MM.1S (cell line): ENCODE measurements around the gene PSPH.

Source experiments
- DNase-seq: peaks from one replicate; pipeline ENCODE4 v3.0.0-alpha.2; 2015
- H2AFZ ChIP-seq: fragments of 300-600 bp; sonication (generic); 2 replicates; pipeline ENCODE4 v1.6.0; 2016; ENCODE audit warnings: antibody characterized with exemption, low read length
- H3F3A ChIP-seq: fragments of 300-600 bp; sonication (generic); 2 replicates; pipeline ENCODE4 v1.6.1; 2016; ENCODE audit warnings: mild to moderate bottlenecking, antibody characterized with exemption, low read length, moderate library complexity, mixed read lengths; ENCODE audit not compliant: insufficient read depth
- H3K27ac ChIP-seq: fragments of 300-600 bp; sonication (generic); 2 replicates; pipeline ENCODE4 v1.5.1; 2016; ENCODE audit warnings: mild to moderate bottlenecking, low read length
- H3K27me3 ChIP-seq: fragments of 300-600 bp; sonication (generic); replicated peaks from 2 replicates; pipeline ENCODE4 v1.6.0; 2016; ENCODE audit warnings: low read length; ENCODE audit not compliant: insufficient read depth
- H3K36me3 ChIP-seq: fragments of 300-600 bp; sonication (generic); replicated peaks from 2 replicates; pipeline ENCODE4 v1.6.1; 2016; ENCODE audit warnings: mild to moderate bottlenecking, low read length, mixed read lengths; ENCODE audit not compliant: insufficient read depth
- H3K4me1 ChIP-seq: fragments of 300-600 bp; sonication (generic); 2 replicates; pipeline ENCODE4 v1.6.1; 2016; ENCODE audit warnings: low read length, mixed read lengths
- H3K4me2 ChIP-seq: fragments of 300-600 bp; sonication (generic); 2 replicates; pipeline ENCODE4 v1.6.0; 2016; ENCODE audit warnings: low read depth, low read length
- H3K4me3 ChIP-seq: fragments of 300-600 bp; sonication (generic); 2 replicates; pipeline ENCODE4 v1.5.1; 2016; ENCODE audit warnings: low read length, mixed read lengths
- H3K79me2 ChIP-seq: fragments of 300-600 bp; sonication (generic); 2 replicates; pipeline ENCODE4 v1.6.1; 2016; ENCODE audit warnings: mixed run types, low read length, mixed read lengths
- H3K9ac ChIP-seq: fragments of 300-600 bp; sonication (generic); 2 replicates; pipeline ENCODE4 v1.6.1; 2016; ENCODE audit warnings: low read length, mixed read lengths
- H3K9me2 ChIP-seq: fragments of 300-600 bp; sonication (generic); replicated peaks from 2 replicates; pipeline ENCODE4 v1.6.1; 2016; ENCODE audit warnings: mild to moderate bottlenecking, low read length, mixed read lengths; ENCODE audit not compliant: insufficient read depth
- H3K9me3 ChIP-seq: fragments of 300-600 bp; sonication (generic); replicated peaks from 2 replicates; pipeline ENCODE4 v1.6.1; 2016; ENCODE audit warnings: mild to moderate bottlenecking, low read length, mixed read lengths; ENCODE audit not compliant: insufficient read depth
- H4K20me1 ChIP-seq: fragments of 300-600 bp; sonication (generic); 2 replicates; pipeline ENCODE4 v1.6.1; 2016; ENCODE audit warnings: mild to moderate bottlenecking, low read length, moderate library complexity, mixed read lengths; ENCODE audit not compliant: insufficient read depth
- EZH2 ChIP-seq: fragments of 300-600 bp; sonication (generic); optimal IDR thresholded peaks from 2 replicates; pipeline ENCODE3; 2017; ENCODE audit warnings: low read depth, mild to moderate bottlenecking, antibody characterized with exemption, low read length, mixed read lengths
- EZH2phosphoT487 ChIP-seq: fragments of 300-600 bp; sonication (generic); IDR thresholded peaks from 2 replicates; pipeline ENCODE4 v1.6.1; 2018; ENCODE audit warnings: antibody characterized with exemption, low read length
- TF ChIP-seq, protein P1 (sequence below): fragments of 300-600 bp; sonication (generic); IDR thresholded peaks from 2 replicates; pipeline ENCODE4 v1.5.1; 2016; ENCODE audit warnings: antibody characterized with exemption, low read length, mixed read lengths

Gene PSPH

GRCh38 chr7:56030340-56030739, 20.9 kb downstream of the PSPH start:
- Histone ChIP-seq H3F3A (peaks cover 10% of the 10 kb centered on the region), H3K27me3 (no peaks in the 10 kb centered on the region), H3K36me3 (no peaks in the 10 kb centered on the region), H3K9me2 (no peaks in the 10 kb centered on the region), H3K4me1 (no peaks in the 10 kb centered on the region), H4K20me1 (no peaks in the 10 kb centered on the region), H3K9ac (no peak overlapping the region), H2AFZ (no peak overlapping the region), H3K4me2 (no peak overlapping the region), H3K79me2 (peaks cover 9% of the 10 kb centered on the region), H3K4me3 (no peak overlapping the region), H3K27ac (no peak overlapping the region), H3K9me3 (no peaks in the 10 kb centered on the region)
- TF ChIP-seq, protein P1, sequence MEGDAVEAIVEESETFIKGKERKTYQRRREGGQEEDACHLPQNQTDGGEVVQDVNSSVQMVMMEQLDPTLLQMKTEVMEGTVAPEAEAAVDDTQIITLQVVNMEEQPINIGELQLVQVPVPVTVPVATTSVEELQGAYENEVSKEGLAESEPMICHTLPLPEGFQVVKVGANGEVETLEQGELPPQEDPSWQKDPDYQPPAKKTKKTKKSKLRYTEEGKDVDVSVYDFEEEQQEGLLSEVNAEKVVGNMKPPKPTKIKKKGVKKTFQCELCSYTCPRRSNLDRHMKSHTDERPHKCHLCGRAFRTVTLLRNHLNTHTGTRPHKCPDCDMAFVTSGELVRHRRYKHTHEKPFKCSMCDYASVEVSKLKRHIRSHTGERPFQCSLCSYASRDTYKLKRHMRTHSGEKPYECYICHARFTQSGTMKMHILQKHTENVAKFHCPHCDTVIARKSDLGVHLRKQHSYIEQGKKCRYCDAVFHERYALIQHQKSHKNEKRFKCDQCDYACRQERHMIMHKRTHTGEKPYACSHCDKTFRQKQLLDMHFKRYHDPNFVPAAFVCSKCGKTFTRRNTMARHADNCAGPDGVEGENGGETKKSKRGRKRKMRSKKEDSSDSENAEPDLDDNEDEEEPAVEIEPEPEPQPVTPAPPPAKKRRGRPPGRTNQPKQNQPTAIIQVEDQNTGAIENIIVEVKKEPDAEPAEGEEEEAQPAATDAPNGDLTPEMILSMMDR, result no peak
- TF ChIP-seq EZH2phosphoT487, result no peak
- no peak for TF ChIP-seq EZH2
- no peak for DNase-seq

DNA sequence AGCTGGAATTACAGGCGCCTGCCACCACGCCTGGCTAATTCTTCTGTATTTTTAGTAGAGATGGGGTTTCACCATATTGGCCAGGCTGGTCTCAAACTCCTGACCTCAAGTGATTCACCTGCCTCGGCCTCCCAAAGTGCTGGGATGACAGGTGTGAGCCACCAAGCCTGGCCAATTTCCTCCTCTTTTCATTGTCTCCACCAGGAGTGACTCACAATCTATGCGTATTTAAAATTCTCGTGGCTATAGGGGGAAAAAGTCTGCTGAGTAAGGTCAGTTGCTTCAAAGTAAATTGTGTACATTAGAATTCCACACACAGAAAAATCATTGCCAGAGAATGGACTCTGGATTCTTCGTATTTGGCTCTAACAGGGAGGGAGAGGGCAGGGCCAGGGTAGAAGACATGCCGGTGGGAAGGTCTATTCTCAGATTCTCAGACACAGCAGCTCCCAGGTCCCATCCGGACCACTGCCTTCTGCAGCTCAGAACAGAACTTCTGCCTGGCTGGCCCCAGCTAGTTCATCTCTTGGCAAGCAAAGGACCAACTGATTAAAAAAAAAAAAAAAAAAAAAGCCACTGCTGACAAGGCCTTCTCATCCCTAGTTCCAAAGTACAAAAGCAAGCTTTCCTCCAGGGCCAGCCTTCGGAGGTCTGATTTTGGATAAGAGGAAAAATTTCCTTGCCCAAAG, 22.2 kb downstream of the PSPH start:
- Histone ChIP-seq H4K20me1 (no peaks in the 10 kb centered on the region), H2AFZ (no peak overlapping the region), H3K79me2 (peaks cover 9% of the 10 kb centered on the region), H3K9me2 (no peaks in the 10 kb centered on the region), H3K27me3 (no peaks in the 10 kb centered on the region), H3K9ac (no peak overlapping the region), H3K4me3 (no peak overlapping the region), H3F3A (peaks cover 7% of the 10 kb centered on the region), H3K27ac (no peak overlapping the region), H3K9me3 (no peaks in the 10 kb centered on the region), H3K4me2 (no peak overlapping the region), H3K4me1 (no peaks in the 10 kb centered on the region), H3K36me3 (no peaks in the 10 kb centered on the region)
- DNase-seq, result no peak
- TF ChIP-seq EZH2 (no peak), EZH2phosphoT487 (no peak)
- TF ChIP-seq, protein P1, result no peak

DNA sequence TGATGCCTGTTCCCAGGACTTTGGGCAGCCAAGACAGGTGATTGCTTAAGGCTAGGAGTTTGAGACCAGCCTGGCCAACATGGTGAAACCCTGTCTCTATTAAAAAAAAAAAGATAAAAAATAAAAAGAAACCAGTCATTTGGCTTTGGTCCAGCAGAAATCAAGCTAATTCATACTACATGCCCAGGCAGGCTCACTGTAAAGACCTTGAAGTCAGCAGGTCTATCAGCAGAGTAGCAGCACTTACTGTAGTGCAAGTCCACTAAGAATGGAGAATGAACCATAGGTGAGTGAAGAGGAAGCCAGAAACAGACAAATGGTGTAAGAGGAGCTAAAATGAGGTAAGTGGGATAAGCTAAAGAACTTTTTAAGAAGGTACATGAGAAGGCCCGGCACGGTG, 24.7 kb downstream of the PSPH start:
- H3K27me3 ChIP-seq, result no peaks in the 10 kb centered on the region
- TF ChIP-seq EZH2phosphoT487, result no peak
- TF ChIP-seq, protein P1, result no peak
- no peak for TF ChIP-seq EZH2
- H3K9me3 ChIP-seq, result no peaks in the 10 kb centered on the region
- no peaks in the 10 kb centered on the region for H4K20me1 ChIP-seq
- no peaks in the 10 kb centered on the region for H3K36me3 ChIP-seq
- no peaks in the 10 kb centered on the region for H3F3A ChIP-seq
- H3K4me1 ChIP-seq, result no peaks in the 10 kb centered on the region
- DNase-seq, result no peak
- no peak overlapping the region for H2AFZ ChIP-seq
- H3K27ac ChIP-seq, result no peak overlapping the region
- H3K9me2 ChIP-seq, result no peaks in the 10 kb centered on the region
- H3K4me2 ChIP-seq, result no peak overlapping the region
- no peak overlapping the region for H3K4me3 ChIP-seq
- H3K79me2 ChIP-seq, result no peaks in the 10 kb centered on the region
- no peak overlapping the region for H3K9ac ChIP-seq
